Activated gamma-delta T cell (primary cell): ENCODE data around the gene LRPPRC.

Source experiments
- DNase-seq: peaks from one replicate; lab custom pipeline; 2025; lab: John Stamatoyannopoulos, UW

Gene LRPPRC

GRCh38 chr2:43855292-43855691 is 140.5 kb downstream of the LRPPRC start:
- DNase-seq, result no peak

- no peak for DNase-seq
These were observed 141.1 kb downstream of the LRPPRC start for GRCh38 chr2:43854671-43855070.

GRCh38 chr2:43853141-43854081 is 142.4 kb downstream of the LRPPRC start:
- no peak for DNase-seq

GRCh38 chr2:43852196-43852730 is 143.5 kb downstream of the LRPPRC start:
- no peak for DNase-seq

- DNase-seq, result no peak
These were observed 144.5 kb downstream of the LRPPRC start for GRCh38 chr2:43851011-43851980.

- DNase-seq, result no peak
These were observed 147.6 kb downstream of the LRPPRC start for GRCh38 chr2:43848214-43848613.

- no peak for DNase-seq
These were observed 149.5 kb downstream of the LRPPRC start for GRCh38 chr2:43846140-43846793.

GRCh38 chr2:43845181-43845580 is 150.6 kb downstream of the LRPPRC start:
- no peak for DNase-seq

GRCh38 chr2:43842866-43843226 is 152.9 kb downstream of the LRPPRC start:
- no peak for DNase-seq

GRCh38 chr2:43841949-43842865 is 153.6 kb downstream of the LRPPRC start:
- DNase-seq, result no peak

- DNase-seq, result no peak
These were observed 154.8 kb downstream of the LRPPRC start for GRCh38 chr2:43840965-43841364.

GRCh38 chr2:43839776-43840564 is 155.8 kb downstream of the LRPPRC start:
- DNase-seq, result no peak

GRCh38 chr2:43838560-43839267 is 157.1 kb downstream of the LRPPRC start, which contains the start of the genes ABCG5 and ABCG8:
ABCG5 (minus strand) TSS chr2:43838839; CDS start chr2:43838679, 160 bp downstream.
ABCG8 (plus strand) TSS chr2:43838971; CDS start chr2:43839054, 83 bp downstream.
- DNase-seq, result no peak

GRCh38 chr2:43837831-43838559 is 157.8 kb downstream of the LRPPRC start:
- no peak for DNase-seq

GRCh38 chr2:43837033-43837432 is 158.8 kb downstream of the LRPPRC start:
- DNase-seq, result no peak
